ENCODE measurements around the gene PKNOX2. TPM values are rescaled to one million over a fixed set of nuclear protein-coding genes. Genes with fewer than 3 reads are reported as not detected.

The PKNOX2 gene
- total and polyA plus RNA-seq, 9 of the 15 experiments (the other 6 are each of a cell fraction or from before 2014, with no cell fraction given), result not detected

DNA sequence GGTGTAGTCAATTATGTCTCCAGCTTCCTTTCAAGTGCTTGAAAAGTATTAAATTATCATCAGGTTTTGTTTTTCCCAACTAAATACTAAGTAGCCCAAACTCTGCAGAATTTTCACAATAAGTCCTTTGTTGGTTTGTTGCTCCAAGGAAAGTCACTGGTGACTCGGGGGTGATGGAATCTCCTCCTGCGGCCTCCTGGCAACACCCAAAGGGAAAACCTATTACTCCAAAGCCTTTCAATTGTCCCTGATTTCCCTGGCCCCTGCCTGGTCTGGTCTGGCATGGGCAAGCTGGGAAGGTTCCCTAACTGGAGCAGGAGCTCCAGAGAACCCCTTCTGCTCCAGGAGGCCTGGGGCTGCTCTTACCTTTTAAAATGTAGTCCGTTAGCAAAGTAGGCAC is 283.6 kb downstream of the PKNOX2 start (continued):
- TF ChIP-seq KAT7 (CRISPR knock-in tag; IDR thresholded peaks at IDR 0.05; ENCODE audit: borderline replicate concordance) (no peak), ESRRA (IDR thresholded peaks at IDR 0.05; ENCODE audit: borderline replicate concordance, low read depth) (no peak), MITF (IDR thresholded peaks at IDR 0.05) (no peak), MCM2 (IDR thresholded peaks at IDR 0.05; ENCODE audit: low read depth) (no peak), NRF1 (conservative IDR thresholded peaks at IDR 0.05 in 1 of 2, IDR thresholded peaks at IDR 0.05 in 1 of 2) (no peak), ADNP (tag; IDR thresholded peaks at IDR 0.05) (no peak), OTX1 (CRISPR knock-in tag; IDR thresholded peaks at IDR 0.05) (no peak), ZNF511 (CRISPR knock-in tag; IDR thresholded peaks at IDR 0.05) (no peak), THRAP3 (IDR thresholded peaks at IDR 0.05; ENCODE audit: borderline replicate concordance) (no peak)
- TF ChIP-seq, protein P1, sequence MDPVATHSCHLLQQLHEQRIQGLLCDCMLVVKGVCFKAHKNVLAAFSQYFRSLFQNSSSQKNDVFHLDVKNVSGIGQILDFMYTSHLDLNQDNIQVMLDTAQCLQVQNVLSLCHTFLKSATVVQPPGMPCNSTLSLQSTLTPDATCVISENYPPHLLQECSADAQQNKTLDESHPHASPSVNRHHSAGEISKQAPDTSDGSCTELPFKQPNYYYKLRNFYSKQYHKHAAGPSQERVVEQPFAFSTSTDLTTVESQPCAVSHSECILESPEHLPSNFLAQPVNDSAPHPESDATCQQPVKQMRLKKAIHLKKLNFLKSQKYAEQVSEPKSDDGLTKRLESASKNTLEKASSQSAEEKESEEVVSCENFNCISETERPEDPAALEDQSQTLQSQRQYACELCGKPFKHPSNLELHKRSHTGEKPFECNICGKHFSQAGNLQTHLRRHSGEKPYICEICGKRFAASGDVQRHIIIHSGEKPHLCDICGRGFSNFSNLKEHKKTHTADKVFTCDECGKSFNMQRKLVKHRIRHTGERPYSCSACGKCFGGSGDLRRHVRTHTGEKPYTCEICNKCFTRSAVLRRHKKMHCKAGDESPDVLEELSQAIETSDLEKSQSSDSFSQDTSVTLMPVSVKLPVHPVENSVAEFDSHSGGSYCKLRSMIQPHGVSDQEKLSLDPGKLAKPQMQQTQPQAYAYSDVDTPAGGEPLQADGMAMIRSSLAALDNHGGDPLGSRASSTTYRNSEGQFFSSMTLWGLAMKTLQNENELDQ (CRISPR knock-in tag; IDR thresholded peaks at IDR 0.05; ENCODE audit: borderline replicate concordance), result no peak
